ENCODE data around the gene DEXI.

Gene DEXI

DNA sequence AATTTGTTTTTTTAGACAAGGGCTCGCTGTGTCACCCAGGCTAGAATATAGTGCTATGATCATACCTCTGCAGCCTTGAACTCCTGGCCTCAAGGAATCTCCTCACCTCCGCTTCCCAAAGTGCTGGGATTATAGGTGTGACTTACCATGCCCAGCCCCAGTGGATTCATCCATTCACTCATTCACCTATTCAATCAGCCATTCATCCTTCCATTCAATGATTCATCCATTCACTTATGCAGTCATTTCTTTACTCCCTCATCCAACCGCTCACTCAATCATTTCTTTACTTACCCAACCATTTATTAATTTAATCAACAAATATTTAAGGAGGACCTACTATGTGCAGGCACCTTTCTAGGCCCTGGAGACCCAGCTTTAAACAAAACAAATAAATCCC, 25.7 kb downstream of the DEXI start:
- H3K27ac ChIP-seq = no peak overlapping the region
- peaks cover 0 to 25% (median 15%) of the 10 kb centered on the region in 4 donors for H3K4me1 ChIP-seq
- no peak for DNase-seq
- TF ChIP-seq, protein P1, sequence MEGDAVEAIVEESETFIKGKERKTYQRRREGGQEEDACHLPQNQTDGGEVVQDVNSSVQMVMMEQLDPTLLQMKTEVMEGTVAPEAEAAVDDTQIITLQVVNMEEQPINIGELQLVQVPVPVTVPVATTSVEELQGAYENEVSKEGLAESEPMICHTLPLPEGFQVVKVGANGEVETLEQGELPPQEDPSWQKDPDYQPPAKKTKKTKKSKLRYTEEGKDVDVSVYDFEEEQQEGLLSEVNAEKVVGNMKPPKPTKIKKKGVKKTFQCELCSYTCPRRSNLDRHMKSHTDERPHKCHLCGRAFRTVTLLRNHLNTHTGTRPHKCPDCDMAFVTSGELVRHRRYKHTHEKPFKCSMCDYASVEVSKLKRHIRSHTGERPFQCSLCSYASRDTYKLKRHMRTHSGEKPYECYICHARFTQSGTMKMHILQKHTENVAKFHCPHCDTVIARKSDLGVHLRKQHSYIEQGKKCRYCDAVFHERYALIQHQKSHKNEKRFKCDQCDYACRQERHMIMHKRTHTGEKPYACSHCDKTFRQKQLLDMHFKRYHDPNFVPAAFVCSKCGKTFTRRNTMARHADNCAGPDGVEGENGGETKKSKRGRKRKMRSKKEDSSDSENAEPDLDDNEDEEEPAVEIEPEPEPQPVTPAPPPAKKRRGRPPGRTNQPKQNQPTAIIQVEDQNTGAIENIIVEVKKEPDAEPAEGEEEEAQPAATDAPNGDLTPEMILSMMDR (IDR thresholded peaks at IDR 0.05) = no peak
- intact Hi-C loops (cut with DNase I; ENCODE audit: low total_unique reads) = loop anchor here (5.0 to 10.0 kb wide), 3 partner anchors 159 to 662 kb away; no protein-coding TSS in a partner anchor
- H3K27me3 ChIP-seq = no peaks in the 10 kb centered on the region
- H3K36me3 ChIP-seq = no peaks in the 10 kb centered on the region
- no peaks in the 10 kb centered on the region for H3K9me3 ChIP-seq
- H3K4me3 ChIP-seq = no peak overlapping the region

DNA sequence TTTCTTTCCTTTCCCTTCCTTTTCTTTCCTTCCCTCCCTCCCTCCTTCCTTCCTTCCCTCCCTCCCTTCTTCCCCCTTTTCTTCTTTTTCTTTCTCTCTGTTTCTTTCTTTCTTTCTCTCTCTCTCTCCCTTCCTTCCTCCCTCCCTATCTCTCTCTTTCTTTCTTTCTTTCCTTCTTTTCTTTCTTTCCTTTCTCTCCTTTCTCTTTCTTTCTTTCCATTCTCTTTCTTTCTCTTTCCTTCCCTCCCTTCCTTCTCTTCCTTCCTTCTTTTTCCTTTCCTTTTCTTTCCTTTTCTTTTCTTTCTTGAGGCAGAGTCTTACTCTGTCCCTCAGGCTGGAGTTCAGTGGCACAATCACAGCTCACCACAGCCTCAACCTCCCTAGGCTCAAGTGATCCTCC, 31.0 kb downstream of the DEXI start:
- peaks cover 0 to 6% (median 2%) of the 10 kb centered on the region in 4 donors for H3K4me1 ChIP-seq
- TF ChIP-seq, protein P1 (IDR thresholded peaks at IDR 0.05) = no peak
- intact Hi-C loops (cut with DNase I; ENCODE audit: low total_unique reads) = loop anchor here (5.0 to 10.0 kb wide), 2 partner anchors 74 to 656 kb away; no protein-coding TSS in a partner anchor

DNA sequence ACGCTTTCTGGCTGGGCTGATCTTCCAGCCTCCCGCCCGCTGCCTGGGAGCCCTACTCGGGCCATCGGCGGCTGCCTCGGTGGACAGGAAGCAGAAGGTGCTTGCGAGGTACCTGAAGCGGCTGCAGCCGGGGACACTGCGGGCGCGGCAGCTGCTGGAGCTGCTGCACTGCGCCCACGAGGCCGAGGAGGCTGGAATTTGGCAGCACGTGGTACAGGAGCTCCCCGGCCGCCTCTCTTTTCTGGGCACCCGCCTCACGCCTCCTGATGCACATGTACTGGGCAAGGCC, 34.6 kb downstream of the DEXI start:
- H3K27ac ChIP-seq = no peak overlapping the region
- intact Hi-C loops (cut with DNase I; ENCODE audit: low total_unique reads) = no loop called here

More for the DNA sequence above, 31.0 kb downstream of the DEXI start:
- DNase-seq = no peak
- H3K4me3 ChIP-seq = no peak overlapping the region
- no peak overlapping the region for H3K27ac ChIP-seq
- no peaks in the 10 kb centered on the region for H3K27me3 ChIP-seq
- H3K9me3 ChIP-seq = no peaks in the 10 kb centered on the region
- peaks cover 0 to 4% (median 0%) of the 10 kb centered on the region in 3 donors for H3K36me3 ChIP-seq

DNA sequence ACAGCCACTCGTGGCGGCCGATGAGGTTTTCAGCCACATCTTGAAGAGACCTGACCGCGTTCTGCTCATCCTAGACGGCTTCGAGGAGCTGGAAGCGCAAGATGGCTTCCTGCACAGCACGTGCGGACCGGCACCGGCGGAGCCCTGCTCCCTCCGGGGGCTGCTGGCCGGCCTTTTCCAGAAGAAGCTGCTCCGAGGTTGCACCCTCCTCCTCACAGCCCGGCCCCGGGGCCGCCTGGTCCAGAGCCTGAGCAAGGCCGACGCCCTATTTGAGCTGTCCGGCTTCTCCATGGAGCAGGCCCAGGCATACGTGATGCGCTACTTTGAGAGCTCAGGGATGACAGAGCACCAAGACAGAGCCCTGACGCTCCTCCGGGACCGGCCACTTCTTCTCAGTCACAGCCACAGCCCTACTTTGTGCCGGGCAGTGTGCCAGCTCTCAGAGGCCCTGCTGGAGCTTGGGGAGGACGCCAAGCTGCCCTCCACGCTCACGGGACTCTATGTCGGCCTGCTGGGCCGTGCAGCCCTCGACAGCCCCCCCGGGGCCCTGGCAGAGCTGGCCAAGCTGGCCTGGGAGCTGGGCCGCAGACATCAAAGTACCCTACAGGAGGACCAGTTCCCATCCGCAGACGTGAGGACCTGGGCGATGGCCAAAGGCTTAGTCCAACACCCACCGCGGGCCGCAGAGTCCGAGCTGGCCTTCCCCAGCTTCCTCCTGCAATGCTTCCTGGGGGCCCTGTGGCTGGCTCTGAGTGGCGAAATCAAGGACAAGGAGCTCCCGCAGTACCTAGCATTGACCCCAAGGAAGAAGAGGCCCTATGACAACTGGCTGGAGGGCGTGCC, 35.1 kb downstream of the DEXI start:
- Histone ChIP-seq H3K36me3 (peaks cover 0 to 10% (median 9%) of the 10 kb centered on the region in 3 donors), H3K27ac (no peak overlapping the region)
- intact Hi-C loops (cut with DNase I; ENCODE audit: low total_unique reads) = no loop called here

More for the DNA sequence above, 34.6 kb downstream of the DEXI start:
- no peak overlapping the region for H3K4me3 ChIP-seq
- H3K36me3 ChIP-seq = peaks cover 0 to 7% (median 3%) of the 10 kb centered on the region in 3 donors
- no peak for DNase-seq
- no peaks in the 10 kb centered on the region for H3K27me3 ChIP-seq
- TF ChIP-seq, protein P1 (IDR thresholded peaks at IDR 0.05) = no peak
- H3K9me3 ChIP-seq = peaks cover 0 to 1% (median 0%) of the 10 kb centered on the region in 3 donors
- peaks cover 0 to 6% (median 2%) of the 10 kb centered on the region in 4 donors for H3K4me1 ChIP-seq

DNA sequence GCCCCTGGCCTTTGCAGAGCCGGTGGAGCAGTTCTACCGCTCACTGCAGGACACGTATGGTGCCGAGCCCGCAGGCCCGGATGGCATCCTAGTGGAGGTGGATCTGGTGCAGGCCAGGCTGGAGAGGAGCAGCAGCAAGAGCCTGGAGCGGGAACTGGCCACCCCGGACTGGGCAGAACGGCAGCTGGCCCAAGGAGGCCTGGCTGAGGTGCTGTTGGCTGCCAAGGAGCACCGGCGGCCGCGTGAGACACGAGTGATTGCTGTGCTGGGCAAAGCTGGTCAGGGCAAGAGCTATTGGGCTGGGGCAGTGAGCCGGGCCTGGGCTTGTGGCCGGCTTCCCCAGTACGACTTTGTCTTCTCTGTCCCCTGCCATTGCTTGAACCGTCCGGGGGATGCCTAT, 35.8 kb downstream of the DEXI start:
- peaks cover 0 to 10% (median 10%) of the 10 kb centered on the region in 3 donors for H3K36me3 ChIP-seq
- H3K4me1 ChIP-seq = peaks cover 0 to 6% (median 2%) of the 10 kb centered on the region in 4 donors
- DNase-seq = no peak
- H3K27ac ChIP-seq = no peak overlapping the region
- TF ChIP-seq, protein P1 (IDR thresholded peaks at IDR 0.05) = no peak
- H3K4me3 ChIP-seq = no peak overlapping the region
- intact Hi-C loops (cut with DNase I; ENCODE audit: low total_unique reads) = no loop called here
- no peaks in the 10 kb centered on the region for H3K27me3 ChIP-seq
- peaks cover 0 to 4% (median 0%) of the 10 kb centered on the region in 3 donors for H3K9me3 ChIP-seq

More for the DNA sequence above, 35.1 kb downstream of the DEXI start:
- peak in 1 of 2 donors; percentile 80 for DNase-seq
- peaks cover 0 to 6% (median 2%) of the 10 kb centered on the region in 4 donors for H3K4me1 ChIP-seq
- TF ChIP-seq, protein P1 (IDR thresholded peaks at IDR 0.05) = no peak
- no peak overlapping the region for H3K4me3 ChIP-seq
- H3K9me3 ChIP-seq = peaks cover 0 to 4% (median 0%) of the 10 kb centered on the region in 3 donors
- no peaks in the 10 kb centered on the region for H3K27me3 ChIP-seq
